GM04504 (cell line): Measurements from ENCODE around the gene CYP8B1.

ENCODE experiments used
- DNase-seq: peaks from one replicate; pipeline ENCODE4 v3.0.0-alpha.2; 2012; ENCODE audit warnings: low read depth

CYP8B1 gene, protein sequence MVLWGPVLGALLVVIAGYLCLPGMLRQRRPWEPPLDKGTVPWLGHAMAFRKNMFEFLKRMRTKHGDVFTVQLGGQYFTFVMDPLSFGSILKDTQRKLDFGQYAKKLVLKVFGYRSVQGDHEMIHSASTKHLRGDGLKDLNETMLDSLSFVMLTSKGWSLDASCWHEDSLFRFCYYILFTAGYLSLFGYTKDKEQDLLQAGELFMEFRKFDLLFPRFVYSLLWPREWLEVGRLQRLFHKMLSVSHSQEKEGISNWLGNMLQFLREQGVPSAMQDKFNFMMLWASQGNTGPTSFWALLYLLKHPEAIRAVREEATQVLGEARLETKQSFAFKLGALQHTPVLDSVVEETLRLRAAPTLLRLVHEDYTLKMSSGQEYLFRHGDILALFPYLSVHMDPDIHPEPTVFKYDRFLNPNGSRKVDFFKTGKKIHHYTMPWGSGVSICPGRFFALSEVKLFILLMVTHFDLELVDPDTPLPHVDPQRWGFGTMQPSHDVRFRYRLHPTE

DNA sequence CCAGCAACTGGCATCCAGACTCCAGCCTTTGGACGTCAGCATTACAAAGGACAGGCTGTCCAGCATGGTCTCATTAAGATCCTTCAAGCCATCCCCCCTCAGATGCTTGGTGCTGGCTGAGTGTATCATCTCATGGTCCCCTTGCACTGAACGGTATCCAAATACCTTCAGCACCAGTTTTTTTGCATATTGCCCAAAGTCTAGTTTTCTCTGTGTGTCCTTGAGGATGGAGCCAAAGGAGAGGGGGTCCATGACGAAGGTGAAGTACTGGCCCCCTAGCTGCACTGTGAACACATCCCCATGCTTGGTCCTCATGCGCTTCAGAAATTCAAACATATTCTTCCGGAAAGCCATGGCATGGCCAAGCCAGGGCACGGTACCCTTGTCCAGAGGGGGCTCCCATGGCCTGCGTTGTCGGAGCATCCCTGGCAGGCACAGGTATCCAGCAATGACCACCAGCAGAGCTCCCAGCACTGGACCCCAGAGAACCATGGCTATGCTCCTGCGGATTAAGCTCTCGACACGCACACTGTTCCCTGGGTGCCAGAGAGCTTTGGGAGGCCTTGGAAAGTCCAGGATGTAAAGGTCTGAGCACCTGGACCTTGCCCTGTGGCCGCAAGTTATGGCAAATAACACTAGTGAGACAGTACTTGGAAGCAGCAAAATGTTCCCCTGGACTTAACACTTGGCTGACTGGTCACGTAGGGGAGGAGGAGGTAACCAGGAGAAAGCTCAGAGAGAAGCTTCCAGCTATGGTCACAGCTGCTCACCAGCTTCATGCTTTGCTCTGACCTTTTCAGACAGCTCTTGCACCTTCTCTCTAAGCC lies at the start of gene CYP8B1:
TSS of gene CYP8B1 (minus strand) at position 555 of the 827 bp plus-strand sequence. CDS start at position 492, 63 bp downstream.
- DNase-seq = no peak

DNA sequence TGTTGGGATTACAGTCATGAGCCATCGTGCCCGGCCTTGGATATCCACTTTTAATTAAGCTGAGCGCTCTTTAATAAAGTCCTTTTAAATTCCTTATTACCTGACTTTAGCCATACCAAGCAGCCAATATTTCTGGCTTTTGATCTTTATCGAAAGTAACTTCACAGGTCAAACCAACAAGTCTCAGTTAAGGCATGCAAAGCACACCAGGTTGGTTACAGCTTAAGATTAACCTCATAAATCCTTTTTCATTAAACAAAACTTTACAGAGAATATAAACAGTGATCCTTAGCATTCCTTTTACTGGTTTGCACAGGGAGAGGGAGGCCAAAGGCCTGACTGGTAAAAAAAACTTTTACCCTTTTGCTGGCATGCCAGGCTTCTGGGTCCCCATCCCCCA lies 47.9 kb upstream of the CYP8B1 start:
- DNase-seq = no peak

DNA sequence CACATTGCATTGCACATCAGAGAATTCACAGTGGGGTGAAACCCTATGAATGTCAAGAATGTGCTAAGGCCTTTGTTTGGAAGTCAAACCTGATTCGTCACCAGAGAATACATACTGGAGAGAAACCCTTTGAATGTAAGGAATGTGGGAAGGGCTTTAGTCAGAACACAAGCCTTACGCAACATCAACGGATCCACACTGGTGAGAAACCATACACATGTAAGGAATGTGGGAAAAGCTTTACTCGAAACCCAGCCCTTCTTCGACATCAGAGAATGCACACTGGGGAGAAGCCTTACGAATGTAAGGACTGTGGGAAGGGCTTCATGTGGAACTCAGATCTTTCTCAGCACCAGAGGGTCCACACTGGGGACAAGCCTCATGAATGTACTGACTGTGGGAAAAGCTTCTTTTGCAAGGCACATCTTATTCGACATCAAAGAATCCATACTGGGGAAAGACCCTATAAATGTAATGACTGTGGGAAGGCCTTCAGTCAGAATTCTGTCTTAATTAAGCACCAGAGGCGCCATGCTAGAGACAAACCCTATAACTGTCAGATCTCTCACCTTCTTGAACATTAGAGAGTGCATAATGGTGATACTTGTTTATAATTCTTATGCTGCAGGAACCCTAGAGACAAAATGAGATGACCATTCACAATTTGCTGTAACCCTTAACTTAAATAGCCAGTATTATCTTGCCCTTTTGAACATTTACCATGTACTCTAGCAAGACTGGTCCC lies 39.3 kb upstream of the CYP8B1 start:
- DNase-seq = no peak

DNA sequence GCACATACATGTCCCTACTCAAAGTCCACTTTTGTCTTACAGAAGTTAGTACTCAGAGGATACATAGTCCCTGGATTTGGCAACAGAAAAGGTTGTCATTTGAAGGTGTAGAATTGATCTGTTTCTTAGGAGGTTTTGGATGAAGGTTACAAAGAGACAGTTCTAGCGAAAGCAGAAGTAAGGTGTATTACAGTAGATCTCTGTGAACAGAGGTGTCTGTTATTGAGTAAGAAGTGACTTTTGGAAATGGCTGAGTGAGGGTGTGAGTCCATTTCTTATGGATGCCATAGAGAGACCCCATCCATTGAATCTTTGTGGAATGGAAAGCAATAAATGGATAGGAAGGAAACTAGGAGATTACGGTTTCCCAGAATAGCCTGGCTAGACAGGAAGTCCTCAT lies 35.9 kb upstream of the CYP8B1 start:
- DNase-seq = no peak

DNA sequence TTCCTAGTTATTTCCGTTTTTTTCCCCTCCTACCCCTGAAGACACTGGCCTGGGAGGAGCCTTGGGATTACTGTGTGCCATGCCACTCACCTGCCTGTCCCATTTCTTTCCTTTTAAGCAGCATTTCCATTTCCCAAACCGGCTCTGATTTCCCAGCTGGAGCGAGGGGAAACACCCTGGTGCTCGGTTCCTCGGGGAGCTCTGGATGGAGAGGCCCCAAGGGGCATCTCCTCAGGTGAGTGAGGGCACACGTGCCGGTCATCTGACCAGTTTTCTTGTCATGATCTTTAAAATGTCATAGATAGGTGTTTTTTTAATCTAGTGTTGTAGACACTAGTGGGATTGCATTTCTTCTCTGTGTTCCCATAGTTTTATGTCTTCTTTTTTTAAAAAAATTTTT lies 33.0 kb upstream of the CYP8B1 start:
- DNase-seq = no peak

DNA sequence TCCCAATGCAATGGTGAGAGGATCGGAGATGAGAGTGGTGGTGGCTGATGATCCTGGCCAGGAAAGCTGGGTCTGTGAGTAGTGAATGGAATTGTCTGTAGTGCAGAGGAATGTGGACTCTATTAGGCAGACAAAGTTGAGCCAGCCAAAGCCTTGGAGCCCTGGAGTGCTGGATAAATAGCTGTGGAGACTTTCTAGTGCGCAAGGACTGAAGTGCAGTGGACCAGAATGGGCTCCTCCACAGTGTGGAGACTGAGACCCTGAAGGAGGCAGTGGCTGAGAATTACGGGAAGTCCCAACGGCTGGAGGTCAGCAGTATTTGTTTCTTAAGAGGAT lies 31.1 kb upstream of the CYP8B1 start:
- no peak for DNase-seq

DNA sequence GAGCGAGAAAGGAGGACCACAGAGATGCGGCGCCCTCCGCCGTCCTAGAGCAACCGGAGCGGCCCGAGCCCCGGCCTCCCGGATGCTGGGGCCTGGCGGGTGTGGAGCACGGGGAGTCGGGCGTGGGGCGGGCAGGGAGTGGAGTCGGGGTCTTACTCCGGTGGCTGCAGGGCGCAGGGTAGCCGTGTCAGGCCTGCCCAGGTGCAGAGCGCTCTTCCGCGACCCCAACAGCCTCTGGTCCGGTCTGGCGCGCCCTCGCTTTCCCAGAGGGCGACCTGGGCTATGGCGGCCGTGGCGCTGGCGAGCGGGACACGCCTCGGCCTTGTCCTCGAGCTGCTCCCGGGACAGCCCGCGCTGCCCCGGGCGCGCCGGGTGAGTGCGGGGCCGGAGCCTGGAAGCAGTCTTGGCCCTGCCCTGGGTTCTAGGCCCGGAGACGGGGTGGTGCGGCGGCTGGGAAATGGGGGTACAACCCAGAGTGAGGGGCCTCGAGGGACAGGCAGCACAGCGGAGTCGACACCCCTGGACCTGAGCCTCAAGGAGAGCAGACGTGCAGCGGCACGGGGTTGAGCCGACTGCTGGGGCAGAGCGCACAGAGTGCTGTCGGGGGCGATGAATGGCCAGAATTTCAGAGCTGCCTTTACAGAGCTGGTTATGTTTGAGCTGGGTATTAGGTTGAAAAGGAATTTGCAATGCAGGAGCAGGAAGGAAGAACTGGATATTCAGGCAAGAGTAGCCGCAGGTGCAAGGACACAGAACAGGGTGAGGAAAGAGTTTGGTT lies 30.6 kb upstream of the CYP8B1 start, which contains the start of gene ZNF662:
TSS of gene ZNF662 (plus strand) at position 73 of the 778 bp plus-strand sequence. CDS start 1,973 bp downstream, outside the sequence.
- DNase-seq = peak; percentile 10

DNA sequence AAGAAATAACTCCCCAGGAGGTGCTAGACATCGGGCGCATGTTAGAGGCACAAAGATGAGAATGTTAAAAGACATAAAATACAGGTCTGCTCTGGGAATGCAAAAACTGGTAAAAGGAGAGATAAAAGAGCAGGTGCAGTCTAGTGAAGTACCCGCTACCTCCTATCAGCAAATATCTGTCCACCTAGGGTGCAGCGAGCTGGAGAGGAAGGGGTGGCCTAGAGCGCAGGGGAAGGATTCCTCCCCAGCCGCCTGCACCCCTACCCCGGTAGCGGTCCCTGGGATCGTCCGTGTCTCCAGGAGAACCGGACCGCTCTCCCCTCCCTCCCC lies 30.0 kb upstream of the CYP8B1 start:
- DNase-seq = no peak

DNA sequence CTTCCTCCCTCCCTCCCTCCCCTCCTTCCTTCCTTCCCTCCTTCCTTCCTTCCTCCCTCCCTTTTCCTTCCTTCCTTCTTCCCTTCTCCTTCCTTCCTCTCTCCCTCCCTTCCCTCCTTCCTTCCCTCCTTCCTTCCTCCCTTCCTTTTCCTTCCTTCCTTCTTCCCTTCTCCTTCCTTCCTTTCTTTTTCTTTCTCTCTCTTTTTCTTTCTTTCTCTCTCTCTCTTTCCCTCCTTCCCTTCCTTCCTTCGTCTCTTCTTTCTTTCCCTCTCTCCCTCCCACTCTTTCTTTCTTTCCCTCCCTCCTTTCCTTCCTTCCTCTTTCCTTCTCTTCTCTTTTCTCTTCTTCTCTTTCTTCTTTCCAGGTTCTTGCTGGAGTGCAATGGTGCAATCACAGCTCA lies 28.4 kb upstream of the CYP8B1 start:
- no peak for DNase-seq

DNA sequence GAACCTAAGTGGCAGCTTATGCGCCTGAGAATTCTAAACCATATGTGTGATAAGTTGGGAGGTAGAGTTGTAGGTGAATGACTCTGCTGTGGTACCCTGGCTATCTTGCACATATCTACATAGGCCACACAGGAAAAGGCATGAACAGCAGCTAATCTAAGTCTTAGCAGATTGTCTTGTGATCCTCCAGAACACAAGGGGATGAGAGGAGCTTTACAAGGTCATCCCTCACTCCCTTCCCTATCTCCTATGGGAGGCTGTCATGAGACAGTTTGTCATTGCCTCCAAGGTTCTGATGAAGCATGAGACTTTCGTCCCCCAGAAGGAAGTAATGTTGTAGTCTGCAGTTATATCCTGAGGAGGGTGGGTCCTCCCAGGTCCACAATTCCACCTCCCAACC lies 26.6 kb upstream of the CYP8B1 start:
- DNase-seq = no peak

DNA sequence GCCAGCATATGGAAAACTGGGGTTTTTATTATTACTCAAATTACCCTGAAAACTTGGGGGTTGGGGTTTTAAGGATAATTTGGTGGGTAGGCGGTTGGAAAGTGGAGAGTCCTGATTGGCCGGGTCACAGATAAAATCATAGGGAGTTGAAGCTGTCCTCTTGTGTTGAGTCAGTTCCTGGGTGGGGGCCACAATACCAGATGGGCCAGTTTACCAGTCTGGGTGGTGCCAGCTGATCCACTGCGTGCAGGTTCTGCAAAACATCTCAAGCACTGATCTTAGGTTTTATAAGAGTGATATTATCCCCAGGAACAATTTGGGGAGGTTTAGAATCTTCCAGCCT lies 25.4 kb upstream of the CYP8B1 start:
- no peak for DNase-seq

DNA sequence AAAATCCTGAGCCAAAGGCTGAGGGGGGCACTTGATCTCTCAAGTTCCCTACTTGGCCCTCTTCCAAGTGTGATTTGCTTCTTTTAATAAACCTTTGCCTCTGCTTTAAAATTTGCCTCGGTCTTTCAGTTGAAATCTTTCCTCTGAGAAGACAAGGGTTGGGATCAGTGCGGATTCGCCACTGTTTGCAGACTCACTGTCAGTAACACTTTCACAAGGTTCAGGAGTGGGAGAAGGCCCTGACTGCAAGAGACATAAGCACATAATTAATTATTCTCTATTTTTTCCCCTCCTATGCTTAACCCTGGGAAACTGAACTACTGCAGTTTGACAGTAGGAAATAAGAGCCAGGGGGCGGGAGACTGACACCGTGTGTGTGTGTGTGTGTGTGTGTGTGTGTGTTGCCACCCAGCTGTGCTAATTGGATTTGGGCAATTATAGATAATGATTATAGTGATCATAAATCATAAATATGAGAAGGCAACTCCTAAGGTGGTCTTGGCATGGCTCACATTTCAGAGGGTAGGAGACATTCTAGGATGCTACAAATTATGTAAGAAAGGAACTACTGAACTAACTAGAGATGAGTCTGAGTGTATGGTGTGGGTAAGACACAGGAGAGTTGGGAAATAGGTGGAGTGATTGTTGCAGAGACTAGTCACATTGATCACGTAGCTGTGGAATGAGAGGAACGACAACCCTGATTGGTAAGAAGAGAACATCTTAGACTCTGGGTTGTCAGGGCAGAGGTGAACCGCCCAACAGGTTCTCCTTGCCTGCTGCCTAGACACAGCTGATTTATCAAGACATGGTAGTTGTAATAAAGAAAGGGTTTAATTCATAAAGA lies 24.8 kb upstream of the CYP8B1 start:
- DNase-seq = no peak

DNA sequence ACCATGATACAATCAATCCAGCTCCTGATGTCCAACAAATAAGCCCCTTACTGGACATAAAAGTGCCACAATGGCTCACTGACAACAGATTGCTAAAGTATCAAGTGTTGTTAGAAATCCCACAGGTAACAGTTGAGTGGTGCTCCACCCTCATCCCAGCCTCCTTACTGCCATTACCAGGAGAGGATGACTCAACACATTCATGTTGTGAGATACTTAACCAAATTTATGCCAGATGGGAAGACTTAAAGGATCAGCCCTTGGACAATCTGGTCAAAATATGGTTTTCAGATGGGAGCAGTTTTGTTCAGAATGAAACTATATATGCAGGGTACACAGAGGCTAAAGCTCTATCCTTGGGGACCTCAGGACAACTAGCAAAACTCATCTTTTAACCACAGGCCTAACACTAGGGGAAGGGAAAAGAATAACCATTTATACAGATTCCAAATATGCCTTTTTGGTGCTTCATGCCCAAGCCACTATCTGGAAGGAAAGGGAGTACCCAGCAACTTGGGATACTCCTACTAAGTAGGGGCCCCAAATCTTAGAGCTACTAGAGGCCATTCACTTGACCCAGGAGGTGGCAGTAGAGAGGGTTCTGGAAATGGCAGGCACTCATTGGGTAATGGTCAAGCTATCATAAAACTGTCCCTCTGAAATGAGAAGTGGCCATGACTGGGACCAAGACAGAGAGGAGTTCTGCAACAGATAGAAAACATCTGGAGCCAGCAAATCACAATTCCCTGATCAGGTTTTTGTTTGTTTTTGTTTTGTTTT lies 23.4 kb upstream of the CYP8B1 start:
- DNase-seq = no peak

DNA sequence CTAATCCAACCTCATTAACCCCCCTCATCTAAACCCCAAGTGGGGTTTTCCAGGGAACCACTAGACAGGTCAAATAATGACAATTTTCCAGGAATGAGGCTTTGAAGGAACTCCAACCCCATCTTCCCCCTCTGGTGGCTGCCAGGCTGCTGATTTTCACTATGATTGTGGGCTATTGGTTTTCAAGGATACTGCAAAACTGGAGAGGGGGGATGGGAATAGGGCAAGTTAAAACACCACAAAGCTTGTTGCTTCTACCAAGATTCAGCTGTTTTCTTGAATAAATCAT lies 19.8 kb upstream of the CYP8B1 start:
- DNase-seq = no peak

DNA sequence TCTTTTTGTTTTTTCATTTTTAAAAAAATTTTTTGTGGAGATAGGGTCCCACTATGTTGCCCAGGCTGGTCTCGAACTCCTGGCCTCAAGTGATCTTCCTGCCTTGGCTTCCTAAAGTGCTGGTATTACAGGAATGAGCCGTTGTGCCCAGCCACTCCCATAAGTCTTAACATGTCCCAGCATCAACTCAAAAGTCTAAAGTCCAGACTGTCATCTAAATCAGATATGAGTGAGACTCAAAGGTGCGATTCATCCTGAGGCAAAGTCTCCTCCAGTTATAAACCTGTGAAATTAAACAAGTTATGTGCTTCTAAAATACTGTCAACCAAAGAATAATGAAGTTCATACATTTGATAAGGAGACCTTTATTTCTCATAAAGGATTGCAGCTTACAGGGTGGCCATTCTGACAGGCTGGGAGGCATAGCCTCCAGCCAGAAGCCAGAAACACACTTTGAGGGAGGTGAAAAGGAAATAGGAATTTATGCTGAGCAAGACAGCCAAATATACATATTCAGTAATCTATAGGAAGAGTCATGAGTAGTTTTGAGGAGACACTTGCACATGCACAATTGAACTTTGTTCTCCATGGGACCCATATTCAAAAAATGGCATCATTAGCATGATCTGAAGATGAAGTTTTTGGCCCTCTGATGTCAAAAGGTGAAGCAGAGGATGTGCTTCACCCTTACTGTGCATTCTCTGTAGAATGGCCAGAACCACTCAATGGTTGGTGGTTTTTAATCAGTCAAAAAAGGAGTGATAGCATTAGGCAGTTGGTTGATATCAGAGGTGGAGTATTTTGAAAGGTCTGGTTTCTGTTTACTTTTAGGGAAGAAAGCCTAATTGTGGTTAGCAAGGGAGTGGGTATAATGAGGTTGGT lies 19.3 kb upstream of the CYP8B1 start:
- DNase-seq = no peak

DNA sequence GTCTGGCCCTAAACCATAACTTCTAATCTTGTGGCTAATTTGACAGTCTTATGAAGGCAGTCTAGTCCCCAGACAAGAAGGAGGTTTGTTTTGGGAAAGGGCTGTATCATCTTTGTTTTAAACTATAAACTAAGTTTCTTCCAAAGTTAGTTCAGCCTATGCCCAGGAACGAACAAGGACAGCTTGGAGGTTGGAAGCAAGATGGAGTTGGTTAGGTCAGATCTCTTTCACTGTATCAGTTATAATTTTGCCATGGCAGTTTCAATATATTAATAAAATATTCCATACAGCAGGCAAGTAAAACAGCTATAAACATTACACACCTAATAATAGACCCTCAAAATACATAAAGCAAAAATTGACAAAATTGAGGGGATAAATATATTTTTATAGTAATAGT lies 17.1 kb upstream of the CYP8B1 start:
- no peak for DNase-seq

DNA sequence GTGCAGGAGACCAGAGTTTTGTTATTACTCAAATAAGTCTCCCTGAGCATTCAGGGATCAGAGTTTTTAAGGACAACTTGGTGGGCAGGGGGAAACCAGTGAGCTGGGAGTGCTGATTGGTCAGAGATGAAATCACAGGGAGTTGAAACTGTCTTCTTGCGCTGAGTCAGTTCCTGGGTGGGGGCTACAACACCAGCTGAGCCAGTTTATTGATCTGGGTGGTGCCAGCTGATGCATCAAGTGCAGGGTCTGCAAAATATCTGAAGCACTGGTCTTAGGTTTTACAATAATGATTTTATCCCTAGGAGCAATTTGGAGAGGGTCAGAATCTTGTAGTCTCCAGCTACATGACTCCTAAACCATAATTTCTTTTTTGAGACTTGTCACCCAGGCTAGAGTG lies 16.5 kb upstream of the CYP8B1 start:
- DNase-seq = no peak

DNA sequence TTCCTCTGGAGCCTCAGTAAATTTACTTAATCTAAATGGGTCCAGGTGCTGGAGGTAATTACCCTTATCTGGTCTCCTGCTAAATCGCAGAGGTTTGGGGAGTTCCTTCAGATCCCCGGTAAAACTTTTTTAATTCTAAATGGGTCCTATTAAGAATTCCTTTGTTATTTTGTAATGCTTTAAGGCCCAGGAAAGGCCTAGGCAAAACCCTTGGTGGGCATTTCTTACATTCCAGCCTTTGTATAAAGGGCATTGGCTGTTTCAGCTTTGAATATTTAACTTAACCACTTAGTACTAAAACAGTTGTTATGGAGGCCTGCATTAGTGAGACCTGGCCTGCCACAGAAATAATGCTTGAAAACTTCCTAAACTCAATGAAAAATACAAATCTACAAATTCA lies 15.4 kb upstream of the CYP8B1 start:
- no peak for DNase-seq

DNA sequence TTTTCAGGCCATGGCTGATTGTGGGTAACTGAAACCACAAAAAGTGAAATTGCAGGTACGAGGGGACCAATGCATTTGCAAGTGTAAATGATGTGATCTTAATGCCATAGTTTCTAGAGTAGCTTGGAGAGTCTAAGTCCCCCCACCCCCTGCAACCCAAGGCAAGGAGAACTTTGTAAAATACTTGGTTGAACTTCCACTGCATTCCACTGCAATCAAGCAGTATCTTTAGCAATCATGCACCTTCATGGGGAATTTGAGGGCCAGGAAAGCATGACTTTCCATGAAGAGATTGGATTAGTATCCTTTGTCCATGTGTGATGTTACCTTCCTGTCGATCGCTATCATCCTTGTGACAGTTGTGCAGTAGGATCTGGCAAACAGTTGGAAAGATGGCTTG lies 11.4 kb upstream of the CYP8B1 start:
- no peak for DNase-seq
